ENCODE measurements around the gene C6orf52.

DNA sequence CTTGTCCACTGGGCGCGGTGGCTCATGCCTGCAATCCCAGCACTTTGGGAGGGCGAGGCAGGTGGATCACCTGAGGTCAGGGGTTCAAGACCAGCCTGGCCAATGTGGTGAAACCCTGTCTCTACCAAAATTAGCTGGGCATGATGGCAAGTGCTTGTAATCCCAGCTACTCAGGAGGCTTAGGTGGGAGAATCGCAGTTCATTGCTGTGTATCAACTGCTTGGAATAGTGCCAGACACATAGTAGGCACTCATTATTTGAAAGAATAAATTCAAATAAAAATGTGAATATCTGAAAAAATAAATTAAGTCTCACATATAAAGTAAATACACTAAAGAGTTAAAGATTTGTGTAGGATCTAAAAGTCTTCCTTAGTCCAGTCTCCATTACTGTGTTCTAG, 2.2 kb upstream of the C6orf52 start:
- TF ChIP-seq, protein P1, sequence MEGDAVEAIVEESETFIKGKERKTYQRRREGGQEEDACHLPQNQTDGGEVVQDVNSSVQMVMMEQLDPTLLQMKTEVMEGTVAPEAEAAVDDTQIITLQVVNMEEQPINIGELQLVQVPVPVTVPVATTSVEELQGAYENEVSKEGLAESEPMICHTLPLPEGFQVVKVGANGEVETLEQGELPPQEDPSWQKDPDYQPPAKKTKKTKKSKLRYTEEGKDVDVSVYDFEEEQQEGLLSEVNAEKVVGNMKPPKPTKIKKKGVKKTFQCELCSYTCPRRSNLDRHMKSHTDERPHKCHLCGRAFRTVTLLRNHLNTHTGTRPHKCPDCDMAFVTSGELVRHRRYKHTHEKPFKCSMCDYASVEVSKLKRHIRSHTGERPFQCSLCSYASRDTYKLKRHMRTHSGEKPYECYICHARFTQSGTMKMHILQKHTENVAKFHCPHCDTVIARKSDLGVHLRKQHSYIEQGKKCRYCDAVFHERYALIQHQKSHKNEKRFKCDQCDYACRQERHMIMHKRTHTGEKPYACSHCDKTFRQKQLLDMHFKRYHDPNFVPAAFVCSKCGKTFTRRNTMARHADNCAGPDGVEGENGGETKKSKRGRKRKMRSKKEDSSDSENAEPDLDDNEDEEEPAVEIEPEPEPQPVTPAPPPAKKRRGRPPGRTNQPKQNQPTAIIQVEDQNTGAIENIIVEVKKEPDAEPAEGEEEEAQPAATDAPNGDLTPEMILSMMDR (IDR thresholded peaks at IDR 0.05 in 4 of 5, conservative IDR thresholded peaks at IDR 0.05 in 1 of 5) = no peak
- no peak for TF ChIP-seq POLR2A (IDR thresholded peaks at IDR 0.05)
